PFSK-1 (cell line): Measurements from ENCODE around the gene CHD6.

Source experiments
- FOXP2 ChIP-seq: optimal IDR thresholded peaks from 2 replicates; pipeline ENCODE3; 2011; ENCODE audit warnings: borderline replicate concordance, control low read depth, inconsistent platforms; ENCODE audit not compliant: insufficient read depth; ENCODE audit errors: extremely low read length, extremely low read depth
- POLR2AphosphoS5 ChIP-seq: IDR thresholded peaks from 2 replicates; pipeline ENCODE4 v1.6.1; 2012; ENCODE audit warnings: low read depth, mild to moderate bottlenecking, control low read depth, low read length, moderate library complexity
- REST ChIP-seq, 2 experiments: IDR thresholded peaks; 2 replicates each; pipeline versions ENCODE4 v1.6.1 to v1.8.0; 2011 to 2012; ENCODE audit warnings: low read depth in 2 of 2, low read length in 2 of 2, control low read depth in 1 of 2, inconsistent platforms in 1 of 2, mild to moderate bottlenecking in 1 of 2, moderate library complexity in 1 of 2; ENCODE audit not compliant: insufficient read depth in 1 of 2
- SIN3A ChIP-seq: IDR thresholded peaks from 2 replicates; pipeline ENCODE4 v1.6.1; 2012; ENCODE audit warnings: mild to moderate bottlenecking, low read length, moderate library complexity, borderline replicate concordance; ENCODE audit not compliant: insufficient read depth
- TAF1 ChIP-seq: IDR thresholded peaks from 2 replicates; pipeline ENCODE4 v1.6.1; 2012; ENCODE audit warnings: low read length, control low read depth, borderline replicate concordance; ENCODE audit not compliant: insufficient read depth

The CHD6 gene

GRCh38 chr20:41453010-41453950 lies 164.9 kb downstream of the CHD6 start:
- TF ChIP-seq TAF1: no peak
- TF ChIP-seq REST (IDR thresholded peaks at IDR 0.05; ENCODE audit: insufficient read depth in 1 of 2, low read depth in 2 of 2, low read length in 2 of 2): no peak
- no peak for TF ChIP-seq FOXP2
- TF ChIP-seq SIN3A: no peak
- TF ChIP-seq POLR2AphosphoS5: no peak

DNA sequence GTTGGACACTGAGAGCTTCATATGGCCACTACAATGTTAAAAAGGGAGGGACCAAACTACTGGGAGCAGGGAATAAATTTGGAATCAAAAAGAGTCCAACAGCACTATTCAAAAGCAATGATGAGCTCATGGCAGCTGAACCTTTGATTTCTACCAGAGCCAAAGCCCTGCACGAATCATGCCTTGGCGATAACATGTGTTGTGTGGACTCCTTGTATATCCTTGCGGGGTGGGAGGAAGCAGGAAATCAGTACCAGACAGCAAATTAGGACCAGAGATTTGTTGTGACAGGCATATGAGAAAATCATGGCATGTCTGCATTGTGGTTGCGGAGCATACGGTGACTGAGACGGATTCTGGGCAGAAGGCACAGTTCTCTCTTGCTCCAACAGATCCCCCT lies 166.0 kb downstream of the CHD6 start:
- TF ChIP-seq TAF1 (no peak), FOXP2 (no peak), REST (IDR thresholded peaks at IDR 0.05; ENCODE audit: insufficient read depth in 1 of 2, low read depth in 2 of 2, low read length in 2 of 2) (no peak), SIN3A (no peak), POLR2AphosphoS5 (no peak)

DNA sequence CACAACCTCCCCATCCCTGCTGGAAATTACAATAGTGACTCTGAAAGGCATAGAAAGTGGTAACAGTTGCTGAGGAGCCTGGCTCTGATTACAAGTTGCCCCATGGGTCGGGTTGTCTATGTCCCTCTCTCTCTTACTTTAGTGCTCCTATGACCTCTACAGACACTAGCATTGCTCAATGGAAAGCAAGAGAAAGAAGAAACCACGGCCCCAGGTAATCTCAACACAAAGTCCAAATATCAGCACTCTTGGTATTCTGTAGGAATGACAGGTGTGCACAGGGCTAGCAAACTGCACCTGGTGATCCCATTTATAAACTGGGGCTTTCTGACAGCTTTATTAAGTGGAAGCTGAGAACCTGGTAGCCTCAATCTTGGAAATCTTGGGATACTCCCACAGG lies 171.2 kb downstream of the CHD6 start:
- TF ChIP-seq POLR2AphosphoS5: no peak
- TF ChIP-seq TAF1: no peak
- no peak for TF ChIP-seq REST (IDR thresholded peaks at IDR 0.05; ENCODE audit: insufficient read depth in 1 of 2, low read depth in 2 of 2, low read length in 2 of 2)
- no peak for TF ChIP-seq FOXP2
- TF ChIP-seq SIN3A: no peak

- no peak for TF ChIP-seq POLR2AphosphoS5
- no peak for TF ChIP-seq FOXP2
- no peak for TF ChIP-seq SIN3A
- TF ChIP-seq REST (IDR thresholded peaks at IDR 0.05; ENCODE audit: insufficient read depth in 1 of 2, low read depth in 2 of 2, low read length in 2 of 2): no peak
- TF ChIP-seq TAF1: no peak
Measured at GRCh38 chr20:41446456-41446855, 171.7 kb downstream of the CHD6 start.

- no peak for TF ChIP-seq SIN3A
- no peak for TF ChIP-seq TAF1
- no peak for TF ChIP-seq REST (IDR thresholded peaks at IDR 0.05; ENCODE audit: insufficient read depth in 1 of 2, low read depth in 2 of 2, low read length in 2 of 2)
- TF ChIP-seq FOXP2: no peak
- TF ChIP-seq POLR2AphosphoS5: no peak
Measured at GRCh38 chr20:41444821-41445220, 173.4 kb downstream of the CHD6 start.
